Transverse colon (tissue), 4 donors: ENCODE data around the gene CDYL.

Experiments
- CTCF ChIP-seq, 5 experiments: fragments of 200-600 bp in 3 of 5; fragments of 450-650 bp in 2 of 5; sonication (generic) in 3 of 5; IDR thresholded peaks; 1 replicate in 2 of 5; 2 replicates in 3 of 5; pipeline ENCODE4 v1.5.1; 2016 to 2017; ENCODE audit warnings: antibody characterized with exemption in 5 of 5, inconsistent platforms in 3 of 5, mild to moderate bottlenecking in 2 of 5, moderate library complexity in 1 of 5
- POLR2AphosphoS5 ChIP-seq, 3 donors: sonication (generic); formaldehyde crosslinking; IDR thresholded peaks; one replicate each; pipeline ENCODE4 v1.6.1; 2016; ENCODE audit warnings: antibody characterized with exemption in 3 of 3

DNA sequence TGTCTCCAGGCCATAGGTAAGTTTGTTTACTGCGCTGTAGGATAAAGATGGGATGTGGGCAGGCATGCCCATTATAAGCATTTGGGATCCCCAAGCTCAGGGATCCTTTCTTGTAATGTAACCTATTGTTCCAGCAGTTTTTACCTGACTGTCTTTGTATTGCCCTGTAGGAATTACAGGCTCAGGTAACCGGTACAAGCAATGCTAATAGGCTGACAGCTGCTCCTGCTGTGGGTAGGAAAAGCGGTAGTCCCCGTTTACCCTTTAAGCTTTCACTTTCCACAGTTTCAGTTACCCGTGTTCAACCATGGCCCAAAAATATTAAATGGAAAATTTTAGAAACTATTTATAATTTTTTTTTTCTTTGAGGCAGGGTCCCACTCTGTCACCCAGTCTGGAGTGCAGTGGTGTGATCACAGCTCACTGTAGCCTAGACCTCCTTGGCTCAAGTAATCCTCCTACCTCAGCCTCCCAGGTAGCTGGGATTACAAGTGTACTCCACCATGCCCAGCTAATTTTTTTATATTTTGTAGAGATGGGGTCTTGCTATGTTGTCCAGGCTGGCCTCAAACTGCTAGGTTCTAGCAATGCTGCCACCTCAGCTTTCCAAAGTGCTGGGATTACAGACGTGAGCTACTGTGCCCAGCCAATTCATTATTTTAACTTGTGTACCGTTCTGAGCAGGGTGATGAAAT is 108.6 kb downstream of the CDYL start:
- TF ChIP-seq CTCF (IDR thresholded peaks at IDR 0.05), result no peak
- TF ChIP-seq POLR2AphosphoS5 (IDR thresholded peaks at IDR 0.05), result no peak
